ENCODE data around the gene CLDND2.
A peak's percentile ranks its signal among the peaks of the same experiment; 100 is the strongest.

CLDND2 gene

DNA sequence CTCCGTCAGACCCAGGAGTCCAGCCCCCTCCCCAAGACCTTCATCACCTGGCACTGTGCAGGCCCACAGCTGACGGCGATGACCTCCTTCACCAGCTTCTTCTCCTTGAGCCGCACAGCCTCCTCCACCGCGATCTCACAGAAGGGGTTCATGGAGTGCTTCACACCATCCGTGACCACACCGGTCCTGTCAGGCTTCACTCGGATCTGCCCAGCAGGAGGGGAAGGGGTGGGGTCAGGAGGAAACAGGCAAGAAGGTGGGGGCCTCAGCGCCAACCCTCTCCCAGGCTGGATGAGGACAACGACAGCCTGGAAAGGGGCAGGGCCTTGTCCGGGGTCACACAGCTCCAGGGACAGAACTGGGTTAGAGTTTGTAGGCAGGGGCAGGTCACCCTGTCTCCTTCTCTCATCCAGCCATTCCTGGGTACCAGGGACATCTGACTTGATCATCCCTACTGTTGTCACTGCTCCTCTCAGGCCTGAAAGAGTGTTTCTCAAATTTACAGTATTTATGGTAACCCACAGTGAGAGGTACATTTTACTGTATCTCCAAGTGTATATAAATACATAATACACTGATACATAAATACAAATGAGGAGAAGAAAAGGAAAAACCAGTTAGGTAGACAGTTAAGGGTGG is 14.6 kb downstream of the CLDND2 start:
- no peak for DNase-seq (ENCODE audit: low read depth)

GRCh38 chr19:51352783-51353360 is 15.9 kb downstream of the CLDND2 start:
- no peak for DNase-seq (ENCODE audit: low read depth)

DNA sequence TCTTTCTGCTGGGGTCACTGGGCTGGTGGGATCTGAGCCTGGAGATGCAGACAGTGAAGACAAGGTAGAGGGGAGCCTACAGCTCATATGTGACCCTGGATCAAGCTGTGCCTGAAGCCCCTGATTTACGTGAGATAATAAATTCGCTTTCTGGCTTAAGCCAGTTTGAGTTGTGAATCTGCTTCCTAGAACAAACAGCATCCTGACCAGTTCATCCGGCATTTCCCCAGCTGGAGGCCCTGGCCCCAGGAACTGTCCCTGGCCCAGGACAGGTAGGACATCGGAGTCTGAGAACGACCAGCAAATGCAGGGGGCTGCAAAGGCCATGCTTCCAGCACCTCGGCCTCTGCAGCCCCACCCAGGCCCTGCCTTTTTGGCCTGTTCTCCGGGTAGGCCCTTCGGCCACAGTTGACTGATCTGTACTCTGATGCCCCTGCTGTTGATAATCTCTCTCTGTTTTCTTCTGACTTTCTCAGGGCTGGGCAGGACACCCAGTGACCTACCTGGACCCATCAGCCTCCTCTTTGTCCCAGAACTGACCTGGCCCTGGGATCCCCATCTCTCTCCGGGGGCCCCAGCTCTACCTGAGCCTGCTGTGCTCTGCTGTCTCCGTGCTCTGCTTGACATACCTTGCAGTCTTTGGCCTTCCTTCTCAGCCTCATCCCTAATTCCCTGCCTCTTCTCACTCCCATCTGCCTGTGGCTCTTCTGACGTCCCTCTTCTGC is 17.4 kb downstream of the CLDND2 start:
- no peak for DNase-seq (ENCODE audit: low read depth)

GRCh38 chr19:51347209-51347928 is 21.4 kb downstream of the CLDND2 start:
- DNase-seq (ENCODE audit: low read depth) = no peak

GRCh38 chr19:51346742-51347141 is 22.1 kb downstream of the CLDND2 start:
- DNase-seq (ENCODE audit: low read depth) = no peak

GRCh38 chr19:51345076-51345620 is 23.7 kb downstream of the CLDND2 start:
- DNase-seq (ENCODE audit: low read depth) = no peak

DNA sequence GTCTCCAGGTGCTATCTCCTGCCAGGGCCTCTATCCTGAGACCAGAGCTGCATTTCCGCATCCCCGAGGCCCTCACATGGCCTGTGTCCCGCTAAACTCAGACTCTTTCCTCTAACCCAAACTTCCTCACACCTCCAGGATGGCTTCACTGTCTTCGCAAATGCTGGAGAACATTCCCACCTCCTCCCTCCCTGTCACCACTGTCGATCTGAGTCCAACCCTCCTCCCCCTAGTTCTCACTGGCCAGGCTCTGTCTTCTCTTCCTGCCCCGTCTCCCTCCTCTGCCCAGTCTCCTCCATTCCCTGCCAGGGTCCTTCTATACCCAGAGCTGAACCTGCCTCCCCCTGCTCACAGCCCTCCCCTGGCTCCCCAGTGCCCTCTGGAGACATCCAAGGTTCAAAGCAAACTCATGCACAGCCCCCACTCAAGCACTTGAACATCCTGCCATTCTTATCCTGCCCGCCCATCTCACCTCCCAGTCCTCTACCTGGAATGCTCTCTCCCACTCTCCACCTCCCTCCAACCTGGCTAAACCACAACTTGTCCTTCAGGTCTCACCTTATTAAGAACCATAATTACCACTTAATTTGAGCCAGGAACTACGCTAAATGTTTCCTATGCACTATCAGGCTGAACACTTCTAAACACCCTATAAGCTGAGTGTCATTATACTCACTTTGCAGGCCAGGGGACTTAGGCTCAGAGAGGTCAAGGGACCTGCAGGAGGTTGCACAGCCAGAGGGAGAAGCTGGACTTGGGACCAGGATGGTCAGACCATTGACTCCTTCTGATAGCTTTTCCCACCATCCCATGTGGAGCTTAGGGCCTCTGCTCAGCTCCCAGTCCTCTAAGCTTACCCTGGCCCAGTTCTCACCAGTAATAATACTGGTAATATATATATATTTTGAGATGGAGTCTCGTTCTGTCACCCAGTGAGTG is 25.9 kb downstream of the CLDND2 start:
- DNase-seq (ENCODE audit: low read depth) = no peak

DNA sequence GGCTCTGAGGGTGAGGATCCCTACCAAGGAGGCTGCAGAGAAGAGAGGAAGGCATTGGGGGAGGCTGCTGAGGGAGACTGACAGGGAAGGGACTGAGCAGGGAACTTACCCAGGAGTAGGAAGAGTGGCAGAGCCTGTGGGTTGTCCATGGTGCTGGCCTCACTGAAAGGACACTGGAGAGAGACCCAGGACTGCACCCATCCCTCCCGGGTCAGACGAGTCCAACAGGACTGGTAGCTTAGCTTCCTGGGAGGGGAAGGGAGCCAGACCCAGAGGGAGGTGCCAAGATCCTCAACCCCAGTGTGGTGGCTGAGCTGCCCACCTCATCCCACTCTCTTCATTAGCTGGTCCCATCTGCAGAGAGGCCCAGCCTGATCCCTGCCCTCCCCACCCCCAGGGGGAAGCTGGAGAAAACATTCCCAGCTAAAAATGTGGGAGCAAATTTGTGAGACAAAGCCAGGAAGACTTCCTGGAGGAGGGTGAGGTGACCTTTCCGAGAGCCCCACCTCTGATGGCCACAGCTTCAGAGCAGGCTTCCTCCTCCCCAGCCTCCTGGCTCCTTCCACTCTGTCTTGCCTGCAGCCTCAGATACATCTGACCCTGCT is 26.7 kb downstream of the CLDND2 start, which contains the start of gene VSIG10L:
Gene VSIG10L, minus strand, starts transcription at position 164 of the 605 bp plus-strand sequence. Its CDS starts 15 bp downstream, at position 149.
- no peak for DNase-seq (ENCODE audit: low read depth)

DNA sequence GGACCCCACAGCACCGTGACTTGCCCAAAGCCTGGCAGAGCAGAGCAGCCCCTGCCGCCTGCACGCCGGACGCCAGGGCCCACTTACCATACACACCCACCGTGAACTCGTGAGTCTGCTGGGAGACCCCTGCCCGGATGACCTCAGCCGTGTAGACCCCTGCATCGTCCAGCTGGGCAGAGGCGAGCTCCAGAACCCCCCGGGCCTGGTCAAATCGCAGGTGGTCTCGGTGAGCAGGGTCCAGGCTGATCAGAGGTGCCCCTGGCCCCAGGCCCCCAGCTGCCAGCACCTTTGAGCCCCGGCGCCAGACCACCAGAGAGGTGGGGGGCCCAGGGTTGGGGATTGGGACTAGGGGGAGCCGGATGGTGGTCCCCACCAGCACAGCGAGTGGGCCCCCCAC is 27.7 kb downstream of the CLDND2 start:
- no peak for DNase-seq (ENCODE audit: low read depth)

GRCh38 chr19:51339687-51340656 is 28.8 kb downstream of the CLDND2 start:
- DNase-seq (ENCODE audit: low read depth) = peak; percentile 90

- DNase-seq (ENCODE audit: low read depth) = no peak
Measured at GRCh38 chr19:51339313-51339686, 29.5 kb downstream of the CLDND2 start.

DNA sequence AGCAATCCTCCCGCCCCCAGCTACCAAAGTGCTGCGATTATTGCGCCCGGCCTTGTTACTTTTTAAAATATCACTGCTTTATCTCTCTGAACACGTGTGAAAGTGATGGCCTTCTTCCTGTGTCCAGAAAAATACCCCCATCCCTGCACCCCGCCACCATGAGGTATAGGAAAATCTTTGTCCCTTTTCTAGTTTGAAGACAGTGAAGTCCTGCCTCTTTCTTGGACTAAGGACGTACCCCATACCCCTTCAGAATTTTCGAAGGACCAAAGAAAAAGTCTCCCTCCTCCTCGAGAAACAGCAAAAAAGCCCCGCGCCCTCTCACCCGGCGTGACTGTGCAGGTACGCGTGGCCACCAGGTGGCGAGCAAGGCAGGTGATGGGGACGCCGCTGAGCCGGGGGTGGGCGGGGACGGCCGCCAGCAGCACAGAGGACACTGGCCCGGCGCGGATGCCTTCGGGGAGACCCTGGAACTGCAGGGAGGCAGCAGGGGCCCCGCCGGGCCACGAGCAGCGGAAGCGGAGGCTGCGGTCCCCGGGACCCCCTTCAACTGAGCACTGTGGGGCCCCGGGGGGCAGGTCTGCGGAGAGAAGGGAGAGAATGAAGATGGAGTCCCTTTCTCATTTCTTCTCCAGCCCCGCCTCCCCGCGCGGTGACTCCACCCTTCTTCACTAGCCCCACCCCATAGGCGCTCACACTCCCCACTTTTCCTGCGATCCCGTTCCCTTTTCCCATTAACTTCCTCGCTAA is 30.1 kb downstream of the CLDND2 start:
- DNase-seq (ENCODE audit: low read depth) = peak; percentile 82

GRCh38 chr19:51337861-51338562 is 30.8 kb downstream of the CLDND2 start:
- no peak for DNase-seq (ENCODE audit: low read depth)

- DNase-seq (ENCODE audit: low read depth) = no peak
Measured at GRCh38 chr19:51337141-51337860, 31.5 kb downstream of the CLDND2 start.

DNA sequence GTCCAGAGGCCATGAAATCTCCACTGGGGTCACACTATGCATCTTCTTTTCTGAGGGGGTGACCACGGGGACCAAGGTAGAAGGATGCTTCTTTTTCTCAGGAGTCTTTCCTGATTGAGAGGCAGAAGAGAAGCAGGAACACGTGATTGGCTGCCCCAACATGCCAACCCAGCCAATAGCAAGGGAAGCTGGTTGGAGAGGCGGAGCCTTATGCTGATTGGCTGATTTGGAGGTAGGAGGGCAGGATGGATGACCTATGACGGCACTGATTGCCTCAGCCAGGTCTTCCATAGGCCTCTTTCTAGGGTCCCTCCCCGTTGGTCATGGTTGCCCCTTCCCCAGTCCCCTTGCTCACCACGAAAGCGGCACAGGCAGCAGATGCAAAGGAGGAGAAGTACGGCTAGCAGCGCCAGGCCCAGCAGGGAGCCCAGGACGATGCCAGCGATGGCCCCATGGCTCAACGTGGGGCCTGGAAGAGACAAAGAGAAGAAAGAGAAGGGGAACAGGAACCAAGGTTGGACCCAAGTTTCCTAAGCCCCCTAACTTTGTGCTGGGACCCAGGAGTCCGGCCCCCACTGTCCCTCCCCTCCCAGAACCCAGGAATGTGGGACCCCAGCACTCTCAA is 34.9 kb downstream of the CLDND2 start:
- no peak for DNase-seq (ENCODE audit: low read depth)

DNA sequence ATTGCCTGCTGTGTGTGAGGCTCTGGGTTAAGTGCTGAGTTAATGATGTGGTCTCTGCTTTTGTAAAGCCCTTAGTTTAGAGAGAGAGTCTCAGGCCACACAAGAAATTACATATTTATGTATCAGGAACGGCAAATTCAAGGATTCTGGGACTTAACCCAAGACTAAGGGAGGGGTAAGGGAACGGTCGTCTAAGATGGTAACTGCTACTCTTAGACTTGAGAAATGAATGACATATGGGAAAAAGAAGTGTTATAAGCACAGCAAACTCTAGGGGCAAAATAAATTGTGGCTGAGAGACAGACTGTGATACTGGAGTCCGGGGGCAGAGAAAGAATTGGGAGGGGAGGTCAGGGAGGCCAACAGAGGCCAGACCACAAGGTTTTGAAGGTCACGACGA is 37.1 kb downstream of the CLDND2 start:
- DNase-seq (ENCODE audit: low read depth) = no peak

DNA sequence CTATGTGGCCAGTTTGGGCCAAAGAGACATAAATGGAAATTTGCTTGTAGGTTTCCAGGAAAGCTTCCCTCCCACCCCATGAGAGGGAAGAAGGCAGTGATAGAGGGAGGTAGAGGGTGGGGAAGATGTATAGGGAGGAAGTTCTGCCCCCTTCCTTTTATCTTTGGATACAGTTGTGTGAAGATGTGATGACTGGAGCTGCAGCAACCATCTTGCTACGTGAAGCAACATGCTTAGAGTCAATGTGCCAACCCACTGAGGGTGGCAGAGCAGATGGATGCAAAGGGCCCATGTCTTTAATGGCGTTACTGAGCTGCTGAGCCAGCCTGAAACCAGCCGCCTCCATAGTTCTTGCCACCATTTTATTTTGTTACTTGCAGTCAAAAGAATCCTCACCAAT is 37.6 kb downstream of the CLDND2 start:
- no peak for DNase-seq (ENCODE audit: low read depth)
